HFF-Myc (cell line): ENCODE measurements around the gene ADORA2A.

ENCODE experiments used
- DNase-seq: peaks from one replicate; pipeline ENCODE4 v3.0.0-alpha.2; 2011; ENCODE audit warnings: low read depth; ENCODE audit errors: extremely low read depth
- H3K4me3 ChIP-seq: replicated peaks from 2 replicates; pipeline ENCODE4 v1.5.1; 2011; ENCODE audit warnings: low read depth, mild to moderate bottlenecking, control low read depth, low read length
- CTCF ChIP-seq: IDR thresholded peaks from 2 replicates; pipeline ENCODE4 v1.5.1; 2012; ENCODE audit warnings: mild to moderate bottlenecking, low read depth, low read length, control low read depth; ENCODE audit errors: missing control alignments

The ADORA2A gene

DNA sequence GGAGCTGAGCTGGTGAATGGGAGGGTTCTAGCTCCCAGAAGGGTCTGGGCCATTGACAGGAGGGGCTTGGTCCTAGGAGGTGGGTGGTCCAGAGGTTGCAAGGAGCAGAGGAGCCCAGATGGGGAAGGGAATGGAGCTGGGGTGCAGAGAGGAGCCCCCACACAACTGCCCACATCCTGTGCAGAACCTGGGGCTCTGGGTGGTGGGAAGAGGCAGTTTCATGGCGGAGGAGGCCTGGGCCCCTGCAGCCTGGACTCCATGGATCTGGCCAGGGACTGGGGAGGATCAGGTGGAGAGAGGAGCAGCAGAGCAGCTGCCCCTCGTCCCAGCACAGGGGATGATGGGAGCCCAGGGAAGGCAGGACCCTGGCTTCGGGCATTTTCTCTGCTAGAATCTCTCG, 963 bp upstream of the ADORA2A start:
- no peak for TF ChIP-seq CTCF
- DNase-seq, result no peak
- H3K4me3 ChIP-seq, result no peak overlapping the region

DNA sequence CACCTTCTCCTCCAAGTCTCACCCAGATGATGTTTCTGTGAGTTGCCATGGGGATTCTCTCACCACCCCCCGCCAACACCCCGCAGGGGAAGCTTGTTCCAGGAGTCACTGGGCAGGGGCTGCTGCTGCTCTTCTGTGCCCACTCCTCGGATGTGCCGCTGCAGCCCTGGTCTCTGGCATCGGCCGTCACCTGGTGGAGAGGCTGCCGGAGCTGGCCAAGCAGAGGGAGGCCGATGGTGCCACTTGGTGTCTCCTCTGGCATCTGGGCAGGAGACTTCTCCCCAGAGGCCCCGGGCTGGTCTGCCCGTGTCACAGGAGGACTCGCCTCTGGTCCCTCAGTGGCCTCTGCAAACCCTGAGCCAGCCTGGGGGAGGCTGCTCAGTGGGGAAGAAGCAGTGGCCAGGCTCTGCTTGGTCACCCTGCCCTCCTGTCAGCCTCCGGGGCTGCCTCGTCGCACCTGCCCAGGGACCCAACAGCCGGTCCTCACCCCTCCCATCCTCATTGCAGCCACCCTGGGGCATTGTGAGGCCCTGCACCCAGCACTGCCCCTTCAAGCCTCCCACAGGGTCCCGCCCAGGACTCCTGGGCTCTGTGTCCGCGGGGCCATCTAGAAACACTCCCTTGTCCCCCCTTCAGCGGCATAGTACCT, 424 bp upstream of the ADORA2A start:
- H3K4me3 ChIP-seq, result no peak overlapping the region
- no peak for TF ChIP-seq CTCF
- no peak for DNase-seq

DNA sequence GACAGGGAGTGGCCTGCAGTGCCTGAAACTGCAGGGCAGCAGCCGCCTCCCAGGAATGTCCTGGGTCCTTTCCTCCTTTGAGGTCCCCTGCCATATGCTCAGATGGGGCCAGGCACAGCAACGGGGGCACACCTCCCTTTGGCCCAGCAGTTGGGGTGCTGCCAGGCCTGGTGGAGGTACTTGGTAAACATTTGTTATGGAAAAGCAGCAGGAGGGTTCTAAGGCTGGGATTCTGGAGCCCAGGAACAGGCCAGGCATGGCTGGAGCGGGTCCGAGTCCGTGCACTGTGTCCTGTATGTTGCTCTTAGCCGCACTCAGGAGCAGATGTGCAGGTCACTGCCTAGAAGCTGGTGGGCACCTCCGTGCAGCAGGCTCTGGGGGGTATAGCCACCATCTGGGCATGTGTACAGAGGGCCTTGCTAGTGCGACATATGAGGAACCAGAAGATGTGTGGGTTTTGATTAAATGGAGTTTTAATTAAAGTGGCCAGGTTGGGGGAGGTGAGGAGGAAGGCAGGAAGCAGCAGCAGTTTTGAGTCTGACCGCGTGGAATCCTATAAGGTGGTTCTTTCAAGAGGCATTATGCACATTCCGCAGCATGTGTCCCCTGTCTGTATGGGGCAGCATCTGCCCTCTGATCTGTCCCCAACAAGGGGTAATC, 1.5 kb downstream of the ADORA2A start:
- DNase-seq, result no peak
- no peak for TF ChIP-seq CTCF
- H3K4me3 ChIP-seq, result no peak overlapping the region

- TF ChIP-seq CTCF, result no peak
- no peak overlapping the region for H3K4me3 ChIP-seq
- DNase-seq, result no peak
These were observed 2.3 kb downstream of the ADORA2A start for GRCh38 chr22:24429411-24430365.

- no peak for DNase-seq
- TF ChIP-seq CTCF, result no peak
- no peak overlapping the region for H3K4me3 ChIP-seq
These were observed 3.3 kb downstream of the ADORA2A start for GRCh38 chr22:24430431-24431308.
